WTC11 (cell line): Measurements from ENCODE around the gene XAGE2. TPM values are rescaled to one million over a fixed set of nuclear protein-coding genes. Genes with fewer than 3 reads are reported as not detected.

Experiments used
- ATAC-seq: fragments of 200-7000 bp; cut with Tn5 transposase; 2 replicates; pipeline ENCODE4 v1.10.0; 2021; ENCODE audit warnings: mild to moderate bottlenecking, moderate library complexity
- CTCF ChIA-PET: fragments of 300-600 bp; sonication (Branson Sonifier 250); formaldehyde crosslinking; loops from one replicate; lab custom pipeline; 2021; ENCODE audit warnings: antibody characterized with exemption; lab: Charles Lee
- POLR2A ChIA-PET: fragments of 350-600 bp; sonication (Branson Sonifier 250); formaldehyde crosslinking; loops from one replicate; lab custom pipeline; 2021; ENCODE audit warnings: antibody characterized with exemption; lab: Charles Lee
- DNase-seq: peaks from one replicate; pipeline ENCODE4 v3.0.0; 2021; ENCODE audit warnings: low spot score
- H3K27ac Mint-ChIP-seq: 2 replicates; pipeline ENCODE4 v1.8.0; 2021; ENCODE audit warnings: mixed read lengths
- H3K27me3 Mint-ChIP-seq: 2 replicates; pipeline ENCODE4 v1.8.0; 2021; ENCODE audit warnings: low read depth, mild to moderate bottlenecking, moderate library complexity, mixed read lengths
- H3K36me3 Mint-ChIP-seq: 2 replicates; pipeline ENCODE4 v1.8.0; 2021; ENCODE audit warnings: mixed read lengths
- H3K4me1 Mint-ChIP-seq: 2 replicates; pipeline ENCODE4 v1.8.0; 2022; ENCODE audit warnings: mixed read lengths
- H3K4me3 Mint-ChIP-seq: 2 replicates; pipeline ENCODE4 v1.8.0; 2021; ENCODE audit warnings: mild to moderate bottlenecking, moderate library complexity, mixed read lengths
- H3K9me3 Mint-ChIP-seq: 2 replicates; pipeline ENCODE4 v1.8.0; 2021; ENCODE audit warnings: mixed read lengths
- FOXP1 ChIP-seq: sonication (generic); formaldehyde crosslinking; IDR thresholded peaks from 2 replicates; pipeline ENCODE4 v1.8.0; 2022; ENCODE audit warnings: missing genetic modification reagents, mild to moderate bottlenecking, moderate library complexity, borderline replicate concordance
- GTF2I ChIP-seq: fragments of 250-450 bp; sonication (Bioruptor Pico); conservative IDR thresholded peaks from 2 replicates; pipeline ENCODE4 v1.4.0; 2021; ENCODE audit warnings: mild to moderate bottlenecking
- MYBL2 ChIP-seq: sonication (generic); formaldehyde crosslinking; IDR thresholded peaks from 2 replicates; pipeline ENCODE4 v1.8.1; 2023; ENCODE audit warnings: mild to moderate bottlenecking, moderate library complexity, missing genetic modification reagents
- NFE2L1 ChIP-seq: sonication (generic); formaldehyde crosslinking; IDR thresholded peaks from 2 replicates; pipeline ENCODE4 v1.8.1; 2023; ENCODE audit warnings: missing genetic modification reagents
- NR3C1 ChIP-seq: sonication (generic); formaldehyde crosslinking; conservative IDR thresholded peaks from 2 replicates; pipeline ENCODE4 v1.8.1; 2023; ENCODE audit warnings: low read depth, mild to moderate bottlenecking, missing genetic modification reagents
- OVOL2 ChIP-seq: fragments of 250-450 bp; sonication (Bioruptor Pico); IDR thresholded peaks from 2 replicates; pipeline ENCODE4 v1.9.0; 2021; ENCODE audit warnings: mild to moderate bottlenecking, borderline replicate concordance
- PRRX2 ChIP-seq: fragments of 250-450 bp; sonication (Bioruptor Pico); IDR thresholded peaks from 2 replicates; pipeline ENCODE4 v1.8.0; 2021; ENCODE audit warnings: mild to moderate bottlenecking
- SMAD3 ChIP-seq: sonication (generic); formaldehyde crosslinking; IDR thresholded peaks from 2 replicates; pipeline ENCODE4 v1.8.0; 2022; ENCODE audit warnings: missing genetic modification reagents, mild to moderate bottlenecking, borderline replicate concordance
- TEAD1 ChIP-seq: sonication (generic); formaldehyde crosslinking; IDR thresholded peaks from 2 replicates; pipeline ENCODE4 v1.8.0; 2022; ENCODE audit warnings: mild to moderate bottlenecking, missing genetic modification reagents
- ZNF416 ChIP-seq: fragments of 250-450 bp; sonication (Bioruptor Pico); IDR thresholded peaks from 2 replicates; pipeline ENCODE4 v1.9.0; 2021; ENCODE audit warnings: mild to moderate bottlenecking, inconsistent platforms
- ZNF423 ChIP-seq: fragments of 250-450 bp; sonication (Bioruptor Pico); IDR thresholded peaks from 2 replicates; pipeline ENCODE4 v2.1.2; 2022; ENCODE audit warnings: mild to moderate bottlenecking, moderate library complexity
- total RNA-seq: library from RNA; stranded (reverse); gene quantifications from 3 replicates; pipeline ENCODE4 v1.2.3, GENCODE V29; 2021
- TF ChIP-seq, protein P1 (sequence below): sonication (generic); formaldehyde crosslinking; IDR thresholded peaks from 2 replicates; pipeline ENCODE4 v1.8.0; 2023; ENCODE audit warnings: mild to moderate bottlenecking, missing genetic modification reagents
- TF ChIP-seq, protein P2 (sequence below): sonication (generic); formaldehyde crosslinking; IDR thresholded peaks from 2 replicates; pipeline ENCODE4 v1.8.1; 2023; ENCODE audit warnings: mild to moderate bottlenecking, moderate library complexity, missing genetic modification reagents
- TF ChIP-seq, protein P3 (sequence below): sonication (generic); formaldehyde crosslinking; IDR thresholded peaks from 2 replicates; pipeline ENCODE4 v1.8.1; 2022; ENCODE audit warnings: mild to moderate bottlenecking, missing genetic modification reagents, moderate library complexity, borderline replicate concordance
- TF ChIP-seq, protein P4 (sequence below): sonication (generic); formaldehyde crosslinking; IDR thresholded peaks from 2 replicates; pipeline ENCODE4 v1.8.0; 2022; ENCODE audit warnings: mild to moderate bottlenecking, missing genetic modification reagents
- TF ChIP-seq, protein P5 (sequence below): fragments of 250-450 bp; sonication (Bioruptor Pico); conservative IDR thresholded peaks from 2 replicates; pipeline ENCODE4 v1.9.0; 2021; ENCODE audit warnings: mild to moderate bottlenecking
- TF ChIP-seq, protein P6 (sequence below): sonication (generic); formaldehyde crosslinking; IDR thresholded peaks from 2 replicates; pipeline ENCODE4 v1.8.1; 2023; ENCODE audit warnings: mild to moderate bottlenecking, missing genetic modification reagents, moderate library complexity
- TF ChIP-seq, protein P7 (sequence below): sonication (generic); formaldehyde crosslinking; IDR thresholded peaks from 2 replicates; pipeline ENCODE4 v1.8.1; 2023; ENCODE audit warnings: mild to moderate bottlenecking, missing genetic modification reagents

The XAGE2 gene
- total RNA-seq, 1 experiment from 2014 or later: not detected

DNA sequence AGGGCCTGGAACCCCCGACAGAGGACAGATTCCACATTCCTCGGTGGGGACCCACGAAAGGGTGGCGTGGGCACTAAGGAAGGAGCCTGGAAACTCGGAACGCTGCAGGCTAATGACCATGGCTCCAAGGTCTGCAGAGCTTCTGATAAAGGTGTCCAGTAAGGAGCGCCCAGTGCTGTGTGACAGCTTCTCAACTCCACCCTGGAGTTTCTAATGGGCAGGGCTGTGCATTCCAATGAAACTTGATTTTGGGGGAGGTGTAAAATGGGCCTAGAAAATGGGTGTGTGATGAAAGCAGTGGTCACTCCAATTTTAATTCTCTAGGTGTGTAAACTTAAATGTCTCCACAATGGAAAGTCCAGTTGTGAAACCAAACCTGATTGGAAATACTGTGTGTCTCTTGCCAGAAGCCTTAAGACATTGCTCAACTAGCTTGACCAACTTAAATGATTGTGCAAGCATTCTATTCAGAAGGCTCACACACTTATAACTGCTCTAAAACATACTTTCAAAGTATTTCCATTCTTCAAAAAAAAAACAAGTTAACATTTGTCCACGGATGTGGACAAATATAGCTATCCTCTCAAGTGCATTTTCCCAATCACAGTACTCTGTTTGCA, 52.1 kb downstream of the XAGE2 start (continued):
- TF ChIP-seq, protein P1, sequence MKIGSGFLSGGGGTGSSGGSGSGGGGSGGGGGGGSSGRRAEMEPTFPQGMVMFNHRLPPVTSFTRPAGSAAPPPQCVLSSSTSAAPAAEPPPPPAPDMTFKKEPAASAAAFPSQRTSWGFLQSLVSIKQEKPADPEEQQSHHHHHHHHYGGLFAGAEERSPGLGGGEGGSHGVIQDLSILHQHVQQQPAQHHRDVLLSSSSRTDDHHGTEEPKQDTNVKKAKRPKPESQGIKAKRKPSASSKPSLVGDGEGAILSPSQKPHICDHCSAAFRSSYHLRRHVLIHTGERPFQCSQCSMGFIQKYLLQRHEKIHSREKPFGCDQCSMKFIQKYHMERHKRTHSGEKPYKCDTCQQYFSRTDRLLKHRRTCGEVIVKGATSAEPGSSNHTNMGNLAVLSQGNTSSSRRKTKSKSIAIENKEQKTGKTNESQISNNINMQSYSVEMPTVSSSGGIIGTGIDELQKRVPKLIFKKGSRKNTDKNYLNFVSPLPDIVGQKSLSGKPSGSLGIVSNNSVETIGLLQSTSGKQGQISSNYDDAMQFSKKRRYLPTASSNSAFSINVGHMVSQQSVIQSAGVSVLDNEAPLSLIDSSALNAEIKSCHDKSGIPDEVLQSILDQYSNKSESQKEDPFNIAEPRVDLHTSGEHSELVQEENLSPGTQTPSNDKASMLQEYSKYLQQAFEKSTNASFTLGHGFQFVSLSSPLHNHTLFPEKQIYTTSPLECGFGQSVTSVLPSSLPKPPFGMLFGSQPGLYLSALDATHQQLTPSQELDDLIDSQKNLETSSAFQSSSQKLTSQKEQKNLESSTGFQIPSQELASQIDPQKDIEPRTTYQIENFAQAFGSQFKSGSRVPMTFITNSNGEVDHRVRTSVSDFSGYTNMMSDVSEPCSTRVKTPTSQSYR: no peak
- no peak for TF ChIP-seq GTF2I (CRISPR knock-in tag)
- TF ChIP-seq, protein P2, sequence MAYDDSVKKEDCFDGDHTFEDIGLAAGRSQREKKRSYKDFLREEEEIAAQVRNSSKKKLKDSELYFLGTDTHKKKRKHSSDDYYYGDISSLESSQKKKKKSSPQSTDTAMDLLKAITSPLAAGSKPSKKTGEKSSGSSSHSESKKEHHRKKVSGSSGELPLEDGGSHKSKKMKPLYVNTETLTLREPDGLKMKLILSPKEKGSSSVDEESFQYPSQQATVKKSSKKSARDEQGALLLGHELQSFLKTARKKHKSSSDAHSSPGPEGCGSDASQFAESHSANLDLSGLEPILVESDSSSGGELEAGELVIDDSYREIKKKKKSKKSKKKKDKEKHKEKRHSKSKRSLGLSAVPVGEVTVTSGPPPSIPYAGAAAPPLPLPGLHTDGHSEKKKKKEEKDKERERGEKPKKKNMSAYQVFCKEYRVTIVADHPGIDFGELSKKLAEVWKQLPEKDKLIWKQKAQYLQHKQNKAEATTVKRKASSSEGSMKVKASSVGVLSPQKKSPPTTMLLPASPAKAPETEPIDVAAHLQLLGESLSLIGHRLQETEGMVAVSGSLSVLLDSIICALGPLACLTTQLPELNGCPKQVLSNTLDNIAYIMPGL (CRISPR knock-in tag): no peak

DNA sequence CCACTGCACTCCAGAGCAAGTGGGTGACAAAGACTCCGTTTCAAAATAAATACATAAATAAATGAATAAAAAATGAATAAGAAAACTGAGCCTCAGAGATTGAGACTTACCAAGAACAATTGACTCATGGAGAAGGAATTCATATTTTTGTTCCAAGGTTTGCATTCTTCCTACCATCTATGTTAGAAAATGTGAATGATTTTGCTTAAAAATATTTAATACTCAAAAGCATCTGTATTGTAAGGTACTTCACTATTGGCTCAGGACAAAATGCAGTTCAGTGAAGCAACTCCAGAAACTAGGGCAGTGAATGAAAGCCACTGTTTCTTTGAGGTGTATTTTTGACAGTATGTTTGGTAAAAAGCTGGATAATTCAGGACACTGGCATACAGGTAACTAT, 54.1 kb downstream of the XAGE2 start:
- H3K27me3 Mint-ChIP-seq: no peaks in the 10 kb centered on the region; the same call in 1 of the 2 replicates
- ATAC-seq (no peak), DNase-seq (no peak)
- H3K4me3 Mint-ChIP-seq: no peak overlapping the region
- ChIA-PET CTCF (no interaction called here), POLR2A (no interaction called here)
- H3K27ac Mint-ChIP-seq: no peak overlapping the region
- no peaks in the 10 kb centered on the region for H3K4me1 Mint-ChIP-seq
- TF ChIP-seq, protein P1: no peak
- TF ChIP-seq ZNF423 (CRISPR knock-in tag): no peak
- TF ChIP-seq NR3C1: no peak
- TF ChIP-seq PRRX2 (CRISPR knock-in tag): no peak
- TF ChIP-seq MYBL2 (CRISPR knock-in tag): no peak
- TF ChIP-seq SMAD3 (CRISPR knock-in tag): no peak
- no peak for TF ChIP-seq FOXP1 (CRISPR knock-in tag)
- TF ChIP-seq, protein P3, sequence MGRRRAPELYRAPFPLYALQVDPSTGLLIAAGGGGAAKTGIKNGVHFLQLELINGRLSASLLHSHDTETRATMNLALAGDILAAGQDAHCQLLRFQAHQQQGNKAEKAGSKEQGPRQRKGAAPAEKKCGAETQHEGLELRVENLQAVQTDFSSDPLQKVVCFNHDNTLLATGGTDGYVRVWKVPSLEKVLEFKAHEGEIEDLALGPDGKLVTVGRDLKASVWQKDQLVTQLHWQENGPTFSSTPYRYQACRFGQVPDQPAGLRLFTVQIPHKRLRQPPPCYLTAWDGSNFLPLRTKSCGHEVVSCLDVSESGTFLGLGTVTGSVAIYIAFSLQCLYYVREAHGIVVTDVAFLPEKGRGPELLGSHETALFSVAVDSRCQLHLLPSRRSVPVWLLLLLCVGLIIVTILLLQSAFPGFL (CRISPR knock-in tag): no peak
- TF ChIP-seq, protein P4, sequence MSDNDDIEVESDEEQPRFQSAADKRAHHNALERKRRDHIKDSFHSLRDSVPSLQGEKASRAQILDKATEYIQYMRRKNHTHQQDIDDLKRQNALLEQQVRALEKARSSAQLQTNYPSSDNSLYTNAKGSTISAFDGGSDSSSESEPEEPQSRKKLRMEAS (CRISPR knock-in tag): no peak
- no peaks in the 10 kb centered on the region for H3K36me3 Mint-ChIP-seq
- no peaks in the 10 kb centered on the region for H3K9me3 Mint-ChIP-seq

DNA sequence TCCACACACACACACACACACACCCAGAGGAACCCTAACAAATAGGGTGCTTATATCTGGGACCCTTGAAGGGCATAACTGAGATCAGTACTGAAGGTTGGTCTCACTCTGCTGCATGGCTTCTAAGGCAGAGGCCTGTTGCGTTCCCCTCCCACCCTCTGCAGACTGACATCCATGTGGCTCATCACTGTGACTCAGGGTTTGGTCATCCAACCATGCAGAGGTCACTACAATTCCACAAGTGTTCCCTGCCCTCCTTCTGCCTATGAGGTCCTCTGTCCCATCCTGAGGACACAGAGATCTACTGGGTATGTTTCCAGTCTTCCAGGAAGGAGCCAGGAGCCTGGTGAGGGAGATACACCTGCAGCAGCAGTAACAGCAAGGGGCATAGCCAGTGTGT, 55.8 kb downstream of the XAGE2 start:
- Mint-ChIP-seq H3K27ac (no peak overlapping the region), H3K4me1 (no peaks in the 10 kb centered on the region), H3K9me3 (no peaks in the 10 kb centered on the region), H3K36me3 (no peaks in the 10 kb centered on the region), H3K27me3 (no peaks in the 10 kb centered on the region; the same call in 1 of the 2 replicates), H3K4me3 (no peak overlapping the region)
- no peak for ATAC-seq
- CTCF ChIA-PET: no interaction called here
- TF ChIP-seq OVOL2 (CRISPR knock-in tag) (no peak), ZNF416 (CRISPR knock-in tag) (no peak), TEAD1 (CRISPR knock-in tag) (no peak), NFE2L1 (no peak)
- TF ChIP-seq, protein P5, sequence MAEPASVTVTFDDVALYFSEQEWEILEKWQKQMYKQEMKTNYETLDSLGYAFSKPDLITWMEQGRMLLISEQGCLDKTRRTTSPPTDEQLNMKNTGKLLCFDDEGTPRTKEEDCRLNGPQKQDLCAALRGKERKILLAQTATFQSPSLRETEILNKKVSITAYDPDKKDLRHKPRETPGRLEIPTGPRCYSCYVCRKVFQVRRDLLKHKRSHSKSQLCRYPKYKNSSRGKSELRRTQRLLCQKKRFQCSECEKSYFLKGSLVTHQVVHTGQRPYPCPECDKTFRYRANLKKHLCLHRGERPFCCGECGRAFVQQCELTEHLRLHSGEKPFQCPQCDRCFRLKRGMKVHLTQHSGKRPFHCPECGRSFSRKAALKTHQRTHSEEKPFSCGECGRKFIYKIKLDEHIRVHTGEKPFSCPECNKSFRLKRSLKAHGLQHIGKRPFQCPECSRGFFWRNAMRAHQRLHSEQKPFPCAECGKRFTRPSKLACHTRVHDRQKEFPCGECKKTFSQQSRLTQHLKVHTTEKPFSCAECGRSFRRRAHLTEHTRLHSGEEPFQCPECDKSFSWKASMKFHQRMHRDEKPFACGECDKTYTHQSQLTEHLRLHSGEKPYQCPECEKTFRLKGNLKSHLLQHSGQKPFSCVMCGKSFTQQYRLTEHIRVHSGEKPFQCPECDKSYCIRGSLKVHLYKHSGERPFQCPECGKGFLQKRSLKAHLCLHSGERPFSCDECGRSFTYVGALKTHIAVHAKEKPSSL: no peak
- TF ChIP-seq, protein P6, sequence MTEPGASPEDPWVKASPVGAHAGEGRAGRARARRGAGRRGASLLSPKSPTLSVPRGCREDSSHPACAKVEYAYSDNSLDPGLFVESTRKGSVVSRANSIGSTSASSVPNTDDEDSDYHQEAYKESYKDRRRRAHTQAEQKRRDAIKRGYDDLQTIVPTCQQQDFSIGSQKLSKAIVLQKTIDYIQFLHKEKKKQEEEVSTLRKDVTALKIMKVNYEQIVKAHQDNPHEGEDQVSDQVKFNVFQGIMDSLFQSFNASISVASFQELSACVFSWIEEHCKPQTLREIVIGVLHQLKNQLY: no peak
- TF ChIP-seq, protein P7, sequence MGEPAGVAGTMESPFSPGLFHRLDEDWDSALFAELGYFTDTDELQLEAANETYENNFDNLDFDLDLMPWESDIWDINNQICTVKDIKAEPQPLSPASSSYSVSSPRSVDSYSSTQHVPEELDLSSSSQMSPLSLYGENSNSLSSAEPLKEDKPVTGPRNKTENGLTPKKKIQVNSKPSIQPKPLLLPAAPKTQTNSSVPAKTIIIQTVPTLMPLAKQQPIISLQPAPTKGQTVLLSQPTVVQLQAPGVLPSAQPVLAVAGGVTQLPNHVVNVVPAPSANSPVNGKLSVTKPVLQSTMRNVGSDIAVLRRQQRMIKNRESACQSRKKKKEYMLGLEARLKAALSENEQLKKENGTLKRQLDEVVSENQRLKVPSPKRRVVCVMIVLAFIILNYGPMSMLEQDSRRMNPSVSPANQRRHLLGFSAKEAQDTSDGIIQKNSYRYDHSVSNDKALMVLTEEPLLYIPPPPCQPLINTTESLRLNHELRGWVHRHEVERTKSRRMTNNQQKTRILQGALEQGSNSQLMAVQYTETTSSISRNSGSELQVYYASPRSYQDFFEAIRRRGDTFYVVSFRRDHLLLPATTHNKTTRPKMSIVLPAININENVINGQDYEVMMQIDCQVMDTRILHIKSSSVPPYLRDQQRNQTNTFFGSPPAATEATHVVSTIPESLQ (CRISPR knock-in tag): no peak
- POLR2A ChIA-PET: no interaction called here
- DNase-seq: no peak
